ENCODE measurements around the gene SORD.
A peak's percentile ranks its signal among the peaks of the same experiment; 100 is the strongest.
"Not testable (repeated sequence)": the region's sequence is repeated elsewhere in the genome, so short reads cannot be mapped to it uniquely, and the experiment has no call there.

The SORD gene

GRCh38 chr15:45023659-45024225 is 747 bp downstream of the SORD start:
- no peak for DNase-seq

DNA sequence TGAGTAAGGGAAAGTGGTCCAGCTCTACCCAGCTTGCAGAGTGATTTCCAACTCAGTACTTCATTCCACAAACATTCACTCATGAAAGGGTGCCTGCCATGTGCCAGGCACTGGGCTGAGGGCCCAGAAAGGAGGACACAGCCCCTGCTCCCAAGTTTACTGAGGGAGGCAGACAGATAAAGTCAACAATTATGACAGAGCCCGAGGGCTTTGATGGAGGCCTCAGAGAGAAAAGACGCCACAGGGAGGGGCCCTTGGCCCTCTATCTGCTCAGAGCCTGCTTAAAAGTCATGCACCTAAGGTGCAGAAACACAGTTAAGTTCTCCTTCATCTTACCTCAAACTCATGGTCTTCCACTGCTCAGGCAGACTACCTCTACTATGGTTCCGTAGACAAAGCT is 1.7 kb downstream of the SORD start:
- DNase-seq: not testable (repeated sequence)

- not testable (repeated sequence) for DNase-seq
These were observed 2.6 kb downstream of the SORD start for GRCh38 chr15:45025627-45026026.

- no peak for DNase-seq
These were observed 3.7 kb downstream of the SORD start for GRCh38 chr15:45026651-45027190.

GRCh38 chr15:45027220-45027619 is 4.2 kb downstream of the SORD start:
- no peak for DNase-seq

GRCh38 chr15:45030743-45031142 is 7.7 kb downstream of the SORD start:
- DNase-seq: no peak

DNA sequence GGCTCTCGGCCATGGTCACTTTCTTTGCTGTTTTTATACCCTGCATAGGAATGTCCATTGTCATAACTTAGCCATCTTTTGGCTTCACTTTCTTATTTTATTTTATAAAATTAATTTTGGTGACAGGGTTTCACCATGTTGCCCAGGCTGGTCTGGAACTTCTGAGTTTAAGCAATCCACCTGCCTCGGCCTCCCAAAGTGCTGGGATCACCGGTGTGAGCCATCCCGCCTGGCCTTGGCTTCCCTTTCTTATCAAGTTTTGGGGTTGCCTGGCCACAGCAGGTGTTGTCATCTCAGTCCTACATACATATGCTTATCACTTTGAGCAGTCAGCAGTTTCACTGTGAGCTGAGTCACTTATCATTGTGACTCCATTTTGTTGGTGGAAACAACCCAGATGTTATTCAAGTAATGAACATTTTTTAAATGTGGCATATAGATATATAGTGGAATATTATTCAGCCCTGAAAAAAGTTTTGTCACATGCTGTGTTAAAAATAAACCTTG is 8.6 kb downstream of the SORD start:
- not testable (repeated sequence) for DNase-seq

- DNase-seq: not testable (repeated sequence)
These were observed 9.5 kb downstream of the SORD start for GRCh38 chr15:45032501-45032900.

- not testable (repeated sequence) for DNase-seq
These were observed 11.1 kb downstream of the SORD start for GRCh38 chr15:45034087-45034486.

GRCh38 chr15:45034600-45035375 is 11.8 kb downstream of the SORD start:
- not testable (repeated sequence) for DNase-seq

DNA sequence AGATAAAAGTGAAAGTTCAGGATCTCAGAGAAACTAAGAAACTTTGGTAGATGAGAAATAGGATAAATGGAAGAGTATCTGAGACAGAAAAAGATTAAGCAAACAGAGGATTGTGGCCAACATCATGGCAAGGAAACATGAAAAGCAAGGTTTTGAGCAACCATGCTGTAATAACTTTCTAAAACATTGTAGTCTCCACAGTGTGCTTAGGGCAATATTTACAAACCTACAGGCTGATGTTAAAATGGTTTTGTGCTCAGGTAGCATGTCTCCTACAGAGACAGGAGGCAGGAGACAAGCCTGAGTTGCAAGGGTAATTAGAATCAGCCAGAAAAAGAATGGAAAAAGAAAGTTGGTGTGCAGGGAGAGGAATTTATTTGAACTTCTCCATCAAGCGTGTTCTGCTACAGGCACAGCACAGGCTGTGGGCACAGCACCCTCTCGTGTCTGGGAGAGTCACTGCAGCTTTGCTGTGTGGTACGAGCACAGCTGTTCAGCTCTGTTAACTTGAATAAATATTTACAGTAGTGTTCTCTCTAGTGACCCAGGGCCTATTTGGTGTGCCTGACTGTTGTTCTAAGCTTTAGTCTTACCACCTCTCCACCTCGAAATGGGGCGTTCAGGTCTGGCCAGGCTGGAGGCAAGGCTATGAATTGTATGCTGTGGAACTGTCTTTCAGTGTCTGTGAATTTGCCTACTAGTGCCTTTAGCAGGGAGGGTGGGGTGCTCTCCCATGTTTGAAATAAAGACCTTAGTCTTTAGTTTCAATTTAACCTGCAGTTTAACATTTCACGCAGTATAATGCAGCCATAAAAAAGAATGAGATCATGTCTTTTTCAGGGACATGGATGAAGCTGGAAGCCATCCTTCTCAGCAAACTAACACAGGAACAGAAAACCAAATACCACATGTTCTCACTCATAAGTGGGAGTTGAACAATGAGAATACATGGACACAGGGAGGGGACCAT is 14.1 kb downstream of the SORD start:
- peak; percentile 44 for DNase-seq

GRCh38 chr15:45037936-45038335 is 14.9 kb downstream of the SORD start:
- DNase-seq: no peak

GRCh38 chr15:45040396-45040795 is 17.4 kb downstream of the SORD start:
- not testable (repeated sequence) for DNase-seq

- DNase-seq: not testable (repeated sequence)
These were observed 18.5 kb downstream of the SORD start for GRCh38 chr15:45041538-45041937.

GRCh38 chr15:45042859-45043258 is 19.9 kb downstream of the SORD start:
- DNase-seq: not testable (repeated sequence)

DNA sequence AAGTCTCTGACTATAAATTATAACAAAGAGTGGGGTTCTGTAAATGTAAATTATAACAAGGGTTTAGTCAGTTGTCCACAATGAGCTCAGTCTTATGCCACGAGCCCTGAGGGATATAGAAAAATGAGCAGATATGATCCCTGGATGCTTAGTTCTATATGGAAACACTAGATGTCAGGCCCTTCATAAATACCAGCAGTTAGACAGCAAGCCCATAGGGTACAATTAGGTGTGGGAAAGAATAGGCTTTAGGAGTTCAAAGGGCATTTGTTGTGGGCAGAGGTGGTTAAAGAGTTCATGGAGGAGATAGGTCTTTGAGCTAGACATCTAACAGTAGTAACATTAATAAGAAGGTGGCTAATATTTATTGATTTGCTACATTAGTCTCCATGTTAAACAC is 21.3 kb downstream of the SORD start:
- DNase-seq: not testable (repeated sequence)

DNA sequence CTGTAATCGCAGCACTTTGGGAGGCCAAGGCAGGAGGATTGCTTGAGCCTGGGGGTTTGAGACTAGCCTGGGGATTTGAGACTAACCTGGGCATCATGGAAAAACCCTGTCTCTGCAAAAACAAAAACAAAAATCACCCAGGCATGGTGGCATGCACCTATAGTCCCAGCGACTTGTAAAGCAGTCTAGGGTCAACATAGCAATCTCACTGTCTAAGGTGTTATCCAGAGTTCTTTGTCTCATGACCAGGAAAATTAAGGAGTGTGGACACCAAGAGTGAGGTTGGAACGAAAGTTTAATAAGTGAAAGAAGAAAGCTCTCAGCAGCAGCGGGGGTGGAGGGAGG is 25.4 kb downstream of the SORD start:
- not testable (repeated sequence) for DNase-seq

- DNase-seq: no peak
These were observed 26.0 kb downstream of the SORD start for GRCh38 chr15:45048794-45049631.

DNA sequence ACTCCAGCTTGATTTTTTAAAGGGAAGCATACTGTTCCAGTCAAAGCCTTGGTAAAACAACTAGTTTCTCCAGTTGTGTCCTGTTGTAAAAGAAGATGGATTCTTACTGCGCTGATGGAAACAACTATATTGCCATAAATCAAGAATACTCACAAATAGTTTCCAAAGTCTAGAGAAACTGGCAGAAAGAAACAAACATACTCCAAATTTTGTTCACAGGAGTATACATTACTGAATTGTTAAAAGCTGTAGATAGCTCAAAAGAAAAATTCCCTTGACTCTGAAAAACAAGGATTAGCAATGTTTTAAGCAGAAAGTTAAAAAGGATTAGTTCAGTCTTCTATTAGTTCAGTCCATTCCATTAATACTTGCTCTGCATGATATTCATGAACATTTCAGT is 27.6 kb downstream of the SORD start:
- no peak for DNase-seq

DNA sequence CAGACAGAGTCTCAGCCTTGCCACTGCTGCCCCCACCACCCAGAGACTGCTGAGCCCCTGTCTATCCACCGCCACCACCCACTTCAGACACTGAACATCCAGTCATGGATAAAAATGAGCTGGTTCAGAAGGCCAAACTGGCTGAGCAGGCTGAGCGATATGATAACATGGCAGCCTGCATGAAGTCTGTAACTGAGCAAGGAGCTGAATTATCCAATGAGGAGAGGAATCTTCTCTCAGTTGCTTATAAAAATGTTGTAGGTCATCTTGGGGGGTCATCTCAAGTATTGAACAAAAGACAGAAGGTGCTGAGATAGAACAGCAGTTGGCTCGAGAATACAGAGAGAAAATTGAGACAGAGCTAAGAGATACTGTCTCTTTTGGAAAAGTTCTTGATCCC is 29.7 kb downstream of the SORD start:
- DNase-seq: not testable (repeated sequence)
